ENCODE measurements around the gene TRMT1L.

The TRMT1L gene

DNA sequence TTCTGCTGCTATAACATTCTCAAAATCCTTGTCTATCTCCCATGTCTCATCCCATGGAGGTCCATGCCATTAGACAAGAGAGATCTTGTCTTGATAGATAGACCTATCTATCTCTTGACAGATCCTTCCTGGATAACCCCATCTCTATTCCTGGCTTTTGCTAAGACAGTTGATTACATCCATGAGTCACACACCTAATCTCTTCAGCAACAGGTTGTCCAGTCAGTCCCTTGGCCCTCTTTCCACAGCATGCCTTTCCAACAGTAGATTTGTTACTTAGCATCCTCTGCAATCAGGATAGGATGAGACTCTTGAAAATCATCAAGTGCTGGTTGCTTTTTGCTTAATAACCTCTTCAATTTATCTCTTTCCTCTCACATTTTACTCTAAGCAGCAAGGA is 46.6 kb downstream of the TRMT1L start:
- Histone ChIP-seq H3K4me1 (ENCODE audit: control insufficient read depth, low read depth, low read length) (no peaks in the 10 kb centered on the region), H3K36me3 (ENCODE audit: control insufficient read depth, low read depth, low read length) (no peaks in the 10 kb centered on the region), H3K27me3 (ENCODE audit: control insufficient read depth, insufficient read depth, low read length) (no peaks in the 10 kb centered on the region)

DNA sequence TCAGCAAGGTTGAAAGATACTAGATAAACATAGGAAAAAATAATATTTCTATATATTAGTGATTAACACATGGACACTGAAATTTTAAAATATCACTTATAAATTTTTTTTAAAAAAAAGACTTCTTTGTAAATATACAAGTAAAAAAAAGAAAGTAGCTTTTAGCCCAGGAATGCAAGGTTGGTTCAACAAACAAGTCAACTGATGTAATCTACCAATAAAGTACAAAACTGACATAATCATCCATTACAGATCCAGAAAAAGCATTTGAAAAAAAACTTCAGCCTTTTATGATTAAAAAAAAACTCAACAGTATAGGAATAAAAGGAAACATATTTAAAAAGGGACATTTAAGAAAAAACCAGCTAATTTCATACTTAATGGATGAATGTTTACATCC is 48.4 kb downstream of the TRMT1L start:
- no peak overlapping the region for H3K4me3 ChIP-seq (ENCODE audit: low read length)
- no peaks in the 10 kb centered on the region for H3K9me3 ChIP-seq (ENCODE audit: control insufficient read depth, low read depth, low read length)
- no peak overlapping the region for H3K9ac ChIP-seq (ENCODE audit: low read length)
- no peaks in the 10 kb centered on the region for H3K4me1 ChIP-seq (ENCODE audit: control insufficient read depth, low read depth, low read length)
- no peak overlapping the region for H3K27ac ChIP-seq (ENCODE audit: low read length)
- H3K36me3 ChIP-seq (ENCODE audit: control insufficient read depth, low read depth, low read length): no peaks in the 10 kb centered on the region
- no peaks in the 10 kb centered on the region for H3K27me3 ChIP-seq (ENCODE audit: control insufficient read depth, insufficient read depth, low read length)

More for the DNA sequence above, 46.6 kb downstream of the TRMT1L start:
- H3K4me3 ChIP-seq (ENCODE audit: low read length): no peak overlapping the region
- H3K9me3 ChIP-seq (ENCODE audit: control insufficient read depth, low read depth, low read length): no peaks in the 10 kb centered on the region
- H3K9ac ChIP-seq (ENCODE audit: low read length): no peak overlapping the region
- H3K27ac ChIP-seq (ENCODE audit: low read length): no peak overlapping the region

DNA sequence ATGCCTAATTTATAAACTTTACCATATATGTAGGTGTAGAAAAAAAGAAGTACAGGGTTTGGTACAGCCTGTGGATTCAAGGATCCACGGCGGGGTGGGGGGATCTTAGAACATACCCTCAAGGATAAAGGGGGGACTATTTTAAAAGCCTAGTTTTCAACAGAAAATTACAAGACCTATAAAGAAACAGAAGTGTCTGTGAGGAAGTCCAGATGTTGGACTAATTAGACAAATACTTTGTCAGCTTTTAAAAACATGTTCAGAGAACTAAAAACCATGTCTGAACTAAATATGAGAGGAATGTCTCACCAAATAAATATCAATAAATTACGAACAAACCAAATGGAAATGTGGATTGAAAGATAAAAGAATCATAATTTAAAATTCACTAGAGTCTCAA is 51.6 kb downstream of the TRMT1L start:
- Histone ChIP-seq H3K4me1 (ENCODE audit: control insufficient read depth, low read depth, low read length) (no peaks in the 10 kb centered on the region), H3K9me3 (ENCODE audit: control insufficient read depth, low read depth, low read length) (no peaks in the 10 kb centered on the region), H3K27me3 (ENCODE audit: control insufficient read depth, insufficient read depth, low read length) (no peaks in the 10 kb centered on the region), H3K36me3 (ENCODE audit: control insufficient read depth, low read depth, low read length) (peaks cover 15% of the 10 kb centered on the region), H3K4me3 (ENCODE audit: low read length) (no peak overlapping the region), H3K9ac (ENCODE audit: low read length) (no peak overlapping the region), H3K27ac (ENCODE audit: low read length) (no peak overlapping the region)

- H3K4me1 ChIP-seq (ENCODE audit: control insufficient read depth, low read depth, low read length): no peaks in the 10 kb centered on the region
- no peak overlapping the region for H3K27ac ChIP-seq (ENCODE audit: low read length)
- no peak overlapping the region for H3K9ac ChIP-seq (ENCODE audit: low read length)
- H3K9me3 ChIP-seq (ENCODE audit: control insufficient read depth, low read depth, low read length): no peaks in the 10 kb centered on the region
- H3K36me3 ChIP-seq (ENCODE audit: control insufficient read depth, low read depth, low read length): peaks cover 16% of the 10 kb centered on the region
- no peak overlapping the region for H3K4me3 ChIP-seq (ENCODE audit: low read length)
- H3K27me3 ChIP-seq (ENCODE audit: control insufficient read depth, insufficient read depth, low read length): no peaks in the 10 kb centered on the region
Measured at GRCh38 chr1:185104083-185104482, 52.7 kb downstream of the TRMT1L start.

DNA sequence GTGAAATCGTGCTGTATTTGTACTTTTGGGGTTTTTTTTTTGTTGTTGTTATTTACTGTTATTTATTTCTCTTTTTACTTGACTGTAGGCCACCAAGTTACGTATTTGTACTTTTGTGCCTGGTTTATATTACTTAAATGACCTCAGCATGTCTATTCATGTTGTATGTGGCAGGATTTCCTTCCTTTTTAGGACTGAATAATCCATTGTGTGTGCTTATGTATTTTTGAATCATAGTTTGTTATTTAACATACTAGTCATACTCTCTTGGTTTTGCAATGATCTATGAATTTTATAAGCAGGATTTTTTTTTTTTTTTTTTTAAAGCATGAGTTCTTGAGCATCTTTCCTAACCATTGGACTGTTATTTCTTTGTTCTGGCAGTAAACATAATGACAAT is 60.2 kb downstream of the TRMT1L start:
- no peaks in the 10 kb centered on the region for H3K9me3 ChIP-seq (ENCODE audit: control insufficient read depth, low read depth, low read length)
- H3K4me1 ChIP-seq (ENCODE audit: control insufficient read depth, low read depth, low read length): no peaks in the 10 kb centered on the region
- no peaks in the 10 kb centered on the region for H3K27me3 ChIP-seq (ENCODE audit: control insufficient read depth, insufficient read depth, low read length)
- H3K9ac ChIP-seq (ENCODE audit: low read length): no peak overlapping the region
- no peak overlapping the region for H3K4me3 ChIP-seq (ENCODE audit: low read length)
- no peak overlapping the region for H3K27ac ChIP-seq (ENCODE audit: low read length)
- H3K36me3 ChIP-seq (ENCODE audit: control insufficient read depth, low read depth, low read length): peaks cover 57% of the 10 kb centered on the region

DNA sequence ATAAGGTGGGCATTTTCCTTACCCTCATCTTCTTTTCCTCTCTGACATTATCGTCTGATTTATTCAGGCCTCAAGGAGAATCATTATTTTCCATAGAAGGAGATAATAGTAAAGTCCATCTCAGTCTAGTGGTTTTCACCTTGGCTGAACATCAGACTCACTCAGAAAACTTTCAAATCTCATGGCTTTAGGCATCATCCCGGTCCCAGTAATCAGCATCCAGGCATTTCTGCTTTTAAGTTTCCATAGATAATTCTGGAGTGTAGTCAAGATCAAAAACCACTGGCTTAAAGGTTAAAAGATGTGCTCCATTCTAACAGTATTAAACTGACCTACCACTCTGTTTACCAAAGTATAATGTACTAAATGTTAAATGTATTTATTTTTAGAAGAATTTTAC is 62.0 kb downstream of the TRMT1L start:
- no peak overlapping the region for H3K27ac ChIP-seq (ENCODE audit: low read length)
- H3K36me3 ChIP-seq (ENCODE audit: control insufficient read depth, low read depth, low read length): peaks cover 47% of the 10 kb centered on the region
- no peak overlapping the region for H3K4me3 ChIP-seq (ENCODE audit: low read length)
- no peak overlapping the region for H3K9ac ChIP-seq (ENCODE audit: low read length)
- H3K27me3 ChIP-seq (ENCODE audit: control insufficient read depth, insufficient read depth, low read length): no peaks in the 10 kb centered on the region
- H3K9me3 ChIP-seq (ENCODE audit: control insufficient read depth, low read depth, low read length): no peaks in the 10 kb centered on the region
- no peaks in the 10 kb centered on the region for H3K4me1 ChIP-seq (ENCODE audit: control insufficient read depth, low read depth, low read length)

GRCh38 chr1:185091480-185091879 is 65.3 kb downstream of the TRMT1L start:
- H3K4me1 ChIP-seq (ENCODE audit: control insufficient read depth, low read depth, low read length): peaks cover 4% of the 10 kb centered on the region
- no peaks in the 10 kb centered on the region for H3K9me3 ChIP-seq (ENCODE audit: control insufficient read depth, low read depth, low read length)
- H3K9ac ChIP-seq (ENCODE audit: low read length): no peak overlapping the region
- peaks cover 43% of the 10 kb centered on the region for H3K36me3 ChIP-seq (ENCODE audit: control insufficient read depth, low read depth, low read length)
- H3K27me3 ChIP-seq (ENCODE audit: control insufficient read depth, insufficient read depth, low read length): no peaks in the 10 kb centered on the region
- no peak overlapping the region for H3K4me3 ChIP-seq (ENCODE audit: low read length)
- H3K27ac ChIP-seq (ENCODE audit: low read length): no peak overlapping the region

DNA sequence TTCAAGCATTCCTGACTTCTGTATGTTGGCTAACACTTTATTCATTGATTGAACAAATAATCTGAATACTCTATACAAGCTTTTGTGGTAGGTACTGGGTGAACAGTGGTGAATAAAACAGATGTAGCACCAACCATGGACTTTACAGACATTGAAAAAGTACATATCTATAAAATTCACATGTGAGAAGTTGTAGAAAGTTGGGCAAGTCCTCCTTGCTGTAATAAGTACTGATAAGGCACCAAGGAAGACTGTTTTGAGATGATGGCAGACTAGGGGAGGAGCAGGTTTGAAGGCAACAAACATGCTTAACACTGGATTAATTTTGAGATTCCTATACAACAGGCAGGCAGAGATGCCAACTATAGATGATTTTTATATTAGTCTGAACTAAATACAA is 69.0 kb downstream of the TRMT1L start:
- no peak overlapping the region for H3K27ac ChIP-seq (ENCODE audit: low read length)
- no peak overlapping the region for H3K9ac ChIP-seq (ENCODE audit: low read length)
- H3K4me3 ChIP-seq (ENCODE audit: low read length): no peak overlapping the region
- no peaks in the 10 kb centered on the region for H3K27me3 ChIP-seq (ENCODE audit: control insufficient read depth, insufficient read depth, low read length)
- H3K9me3 ChIP-seq (ENCODE audit: control insufficient read depth, low read depth, low read length): no peaks in the 10 kb centered on the region
- H3K4me1 ChIP-seq (ENCODE audit: control insufficient read depth, low read depth, low read length): peaks cover 10% of the 10 kb centered on the region
- H3K36me3 ChIP-seq (ENCODE audit: control insufficient read depth, low read depth, low read length): peaks cover 15% of the 10 kb centered on the region

DNA sequence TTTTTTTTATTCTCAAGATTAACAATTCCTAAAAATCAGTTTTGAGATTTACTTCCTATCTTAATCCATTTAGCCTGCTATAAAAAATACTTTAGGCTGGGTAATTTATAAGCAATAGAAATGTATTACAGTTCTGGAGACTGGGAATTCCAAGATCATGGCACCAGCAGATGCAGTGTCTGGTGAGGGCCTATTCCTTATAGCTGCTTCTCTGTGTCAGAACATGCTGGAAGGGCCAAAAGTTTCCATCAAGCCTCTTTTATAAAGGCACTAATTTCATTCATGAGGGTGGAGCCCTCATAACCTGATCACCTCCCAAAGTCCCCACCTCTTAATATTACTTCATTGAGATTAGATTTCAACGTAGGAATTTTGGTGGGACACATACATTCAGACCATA is 69.7 kb downstream of the TRMT1L start:
- peaks cover 10% of the 10 kb centered on the region for H3K4me1 ChIP-seq (ENCODE audit: control insufficient read depth, low read depth, low read length)
- H3K4me3 ChIP-seq (ENCODE audit: low read length): no peak overlapping the region
- H3K27ac ChIP-seq (ENCODE audit: low read length): no peak overlapping the region
- peaks cover 14% of the 10 kb centered on the region for H3K36me3 ChIP-seq (ENCODE audit: control insufficient read depth, low read depth, low read length)
- no peak overlapping the region for H3K9ac ChIP-seq (ENCODE audit: low read length)
- H3K9me3 ChIP-seq (ENCODE audit: control insufficient read depth, low read depth, low read length): no peaks in the 10 kb centered on the region
- no peaks in the 10 kb centered on the region for H3K27me3 ChIP-seq (ENCODE audit: control insufficient read depth, insufficient read depth, low read length)

DNA sequence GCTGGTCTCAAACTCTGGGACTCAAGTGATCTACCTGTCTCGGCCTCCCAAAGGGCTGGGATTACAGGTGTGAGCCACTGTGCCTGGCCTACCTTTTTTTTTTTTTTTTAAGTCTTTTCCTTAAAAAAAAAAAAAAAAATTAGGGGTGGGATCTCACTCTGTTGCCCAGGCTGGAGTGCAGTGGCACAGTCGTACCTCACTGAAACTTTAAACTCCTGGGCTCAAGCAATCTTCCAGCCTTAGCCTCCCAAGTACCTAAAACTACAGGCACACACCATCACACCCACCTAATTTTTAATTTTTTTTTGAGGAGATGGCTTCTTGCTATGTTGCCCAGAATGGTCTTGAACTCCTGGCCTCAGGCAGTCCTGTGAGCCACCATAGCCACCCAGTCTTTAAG is 72.9 kb downstream of the TRMT1L start:
- peaks cover 10% of the 10 kb centered on the region for H3K36me3 ChIP-seq (ENCODE audit: control insufficient read depth, low read depth, low read length)
- H3K4me1 ChIP-seq (ENCODE audit: control insufficient read depth, low read depth, low read length): peaks cover 10% of the 10 kb centered on the region
- H3K27ac ChIP-seq (ENCODE audit: low read length): no peak overlapping the region
- no peaks in the 10 kb centered on the region for H3K27me3 ChIP-seq (ENCODE audit: control insufficient read depth, insufficient read depth, low read length)
- no peaks in the 10 kb centered on the region for H3K9me3 ChIP-seq (ENCODE audit: control insufficient read depth, low read depth, low read length)
- no peak overlapping the region for H3K4me3 ChIP-seq (ENCODE audit: low read length)
- H3K9ac ChIP-seq (ENCODE audit: low read length): no peak overlapping the region

- H3K9ac ChIP-seq (ENCODE audit: low read length): no peak overlapping the region
- no peaks in the 10 kb centered on the region for H3K36me3 ChIP-seq (ENCODE audit: control insufficient read depth, low read depth, low read length)
- H3K4me1 ChIP-seq (ENCODE audit: control insufficient read depth, low read depth, low read length): peaks cover 14% of the 10 kb centered on the region
- H3K27ac ChIP-seq (ENCODE audit: low read length): no peak overlapping the region
- no peaks in the 10 kb centered on the region for H3K27me3 ChIP-seq (ENCODE audit: control insufficient read depth, insufficient read depth, low read length)
- no peaks in the 10 kb centered on the region for H3K9me3 ChIP-seq (ENCODE audit: control insufficient read depth, low read depth, low read length)
- no peak overlapping the region for H3K4me3 ChIP-seq (ENCODE audit: low read length)
Measured at GRCh38 chr1:185080422-185080821, 76.3 kb downstream of the TRMT1L start.

DNA sequence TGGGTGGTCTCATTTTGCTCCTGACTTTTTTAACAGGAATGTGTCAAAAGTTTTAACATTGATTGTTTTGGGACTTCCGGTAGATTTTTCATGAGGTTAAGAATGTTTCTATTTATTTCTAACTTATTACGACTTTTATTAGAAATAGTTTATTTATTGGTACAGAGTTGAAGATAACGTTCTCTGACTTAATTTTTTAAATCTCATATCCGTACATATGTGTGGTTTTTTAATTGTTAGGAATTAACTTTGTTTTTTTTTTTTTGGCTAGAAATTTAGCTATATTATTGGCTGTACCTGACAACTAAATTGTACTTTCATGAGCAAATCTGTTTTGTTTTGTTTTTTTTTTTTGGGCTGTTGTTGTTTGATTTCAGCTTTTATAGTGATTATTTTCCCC is 79.4 kb downstream of the TRMT1L start:
- Histone ChIP-seq H3K4me3 (ENCODE audit: low read length) (no peak overlapping the region), H3K27ac (ENCODE audit: low read length) (no peak overlapping the region), H3K9ac (ENCODE audit: low read length) (no peak overlapping the region), H3K9me3 (ENCODE audit: control insufficient read depth, low read depth, low read length) (no peaks in the 10 kb centered on the region), H3K36me3 (ENCODE audit: control insufficient read depth, low read depth, low read length) (no peaks in the 10 kb centered on the region), H3K4me1 (ENCODE audit: control insufficient read depth, low read depth, low read length) (peaks cover 33% of the 10 kb centered on the region), H3K27me3 (ENCODE audit: control insufficient read depth, insufficient read depth, low read length) (no peaks in the 10 kb centered on the region)

Data from iPS-18a (cell line).